Measurements from ENCODE around the gene PDLIM1.

- TF ChIP-seq CTCF (IDR thresholded peaks at IDR 0.05), result no peak
- no peak for TF ChIP-seq POLR2A (IDR thresholded peaks at IDR 0.05)
These were observed 34.5 kb downstream of the PDLIM1 start for GRCh38 chr10:95256268-95256667.
